GM19397 (cell line): ENCODE data around the gene COX6A1.

ENCODE experiments used
- ATAC-seq: cut with Tn5 transposase; IDR thresholded peaks from one replicate; pipeline ENCODE4 v1.9.1; 2021; ENCODE audit warnings: mild to moderate bottlenecking, moderate library complexity; ENCODE audit not compliant: unreplicated experiment

COX6A1 gene

GRCh38 chr12:120490325-120490724 lies 52.4 kb downstream of the COX6A1 start:
- ATAC-seq, result no peak
